A549 (cell line): ENCODE data around the gene TMA7B.

Source experiments
- CTCF ChIP-seq: fragments of >200 bp; sonication (Bioruptor Twin); formaldehyde crosslinking; IDR thresholded peaks from 3 replicates; pipeline ENCODE4 v1.5.1; 2016
- FOXS1 ChIP-seq: fragments of 250-450 bp; sonication (Bioruptor Pico); IDR thresholded peaks from 2 replicates; pipeline ENCODE4 v1.5.0; 2020; ENCODE audit warnings: mild to moderate bottlenecking, moderate library complexity
- NR3C1 ChIP-seq: fragments of >200 bp; sonication (Bioruptor Twin); formaldehyde crosslinking; IDR thresholded peaks from 3 replicates; pipeline ENCODE4 v1.6.1; 2017
- PHF8 ChIP-seq: fragments of 200-600 bp; sonication (generic); IDR thresholded peaks from 2 replicates; pipeline ENCODE4 v1.6.1; 2016; ENCODE audit warnings: low read depth, mild to moderate bottlenecking, antibody characterized with exemption, moderate library complexity, borderline replicate concordance
- REST ChIP-seq: fragments of 200-600 bp; sonication (generic); IDR thresholded peaks from 2 replicates; pipeline ENCODE4 v1.6.1; 2016; ENCODE audit warnings: antibody characterized with exemption, mild to moderate bottlenecking, moderate library complexity
- SMC3 ChIP-seq: fragments of >200 bp; sonication (Bioruptor Twin); formaldehyde crosslinking; IDR thresholded peaks from 3 replicates; pipeline ENCODE4 v1.6.1; 2018; ENCODE audit warnings: inconsistent platforms

GRCh38 chr22:39927544-39927943 is 32.7 kb upstream of the TMA7B start:
- TF ChIP-seq NR3C1 (no peak), FOXS1 (CRISPR knock-in tag) (no peak), CTCF (no peak), PHF8 (no peak), REST (no peak), SMC3 (no peak)
